ENCODE data around the gene FOXN3. TPM values are rescaled to one million over a fixed set of nuclear protein-coding genes. Genes with fewer than 3 reads are reported as not detected.

The FOXN3 gene
- polyA plus RNA-seq, 1 experiment: 46.5 TPM

GRCh38 chr14:89243286-89243685, 173.7 kb downstream of the FOXN3 start:
- ChIA-PET CTCF (no interaction called here), POLR2A (no interaction called here)
- no peak for DNase-seq (ENCODE audit: low read depth, low spot score)
- no peaks in the 10 kb centered on the region for H3K9me3 ChIP-seq (ENCODE audit: control insufficient read depth, insufficient read depth, low read length)
- no peak overlapping the region for H3K4me3 ChIP-seq (ENCODE audit: low read depth, low read length)
- H3K27me3 ChIP-seq (ENCODE audit: control insufficient read depth, insufficient read depth, low read length): no peaks in the 10 kb centered on the region
- TF ChIP-seq, protein P1, sequence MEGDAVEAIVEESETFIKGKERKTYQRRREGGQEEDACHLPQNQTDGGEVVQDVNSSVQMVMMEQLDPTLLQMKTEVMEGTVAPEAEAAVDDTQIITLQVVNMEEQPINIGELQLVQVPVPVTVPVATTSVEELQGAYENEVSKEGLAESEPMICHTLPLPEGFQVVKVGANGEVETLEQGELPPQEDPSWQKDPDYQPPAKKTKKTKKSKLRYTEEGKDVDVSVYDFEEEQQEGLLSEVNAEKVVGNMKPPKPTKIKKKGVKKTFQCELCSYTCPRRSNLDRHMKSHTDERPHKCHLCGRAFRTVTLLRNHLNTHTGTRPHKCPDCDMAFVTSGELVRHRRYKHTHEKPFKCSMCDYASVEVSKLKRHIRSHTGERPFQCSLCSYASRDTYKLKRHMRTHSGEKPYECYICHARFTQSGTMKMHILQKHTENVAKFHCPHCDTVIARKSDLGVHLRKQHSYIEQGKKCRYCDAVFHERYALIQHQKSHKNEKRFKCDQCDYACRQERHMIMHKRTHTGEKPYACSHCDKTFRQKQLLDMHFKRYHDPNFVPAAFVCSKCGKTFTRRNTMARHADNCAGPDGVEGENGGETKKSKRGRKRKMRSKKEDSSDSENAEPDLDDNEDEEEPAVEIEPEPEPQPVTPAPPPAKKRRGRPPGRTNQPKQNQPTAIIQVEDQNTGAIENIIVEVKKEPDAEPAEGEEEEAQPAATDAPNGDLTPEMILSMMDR (IDR thresholded peaks at IDR 0.05; ENCODE audit: low read depth, low read length): no peak
- no peak overlapping the region for H3K27ac ChIP-seq (ENCODE audit: low read depth, low read length)

- no peak for DNase-seq (ENCODE audit: low read depth, low spot score)
- Histone ChIP-seq H3K4me3 (ENCODE audit: low read depth, low read length) (no peak overlapping the region), H3K27me3 (ENCODE audit: control insufficient read depth, insufficient read depth, low read length) (no peaks in the 10 kb centered on the region), H3K9me3 (ENCODE audit: control insufficient read depth, insufficient read depth, low read length) (no peaks in the 10 kb centered on the region), H3K27ac (ENCODE audit: low read depth, low read length) (no peak overlapping the region)
- ChIA-PET CTCF (no interaction called here), POLR2A (no interaction called here)
- TF ChIP-seq, protein P1 (IDR thresholded peaks at IDR 0.05; ENCODE audit: low read depth, low read length): no peak
These were observed 174.3 kb downstream of the FOXN3 start for GRCh38 chr14:89242652-89243279.

DNA sequence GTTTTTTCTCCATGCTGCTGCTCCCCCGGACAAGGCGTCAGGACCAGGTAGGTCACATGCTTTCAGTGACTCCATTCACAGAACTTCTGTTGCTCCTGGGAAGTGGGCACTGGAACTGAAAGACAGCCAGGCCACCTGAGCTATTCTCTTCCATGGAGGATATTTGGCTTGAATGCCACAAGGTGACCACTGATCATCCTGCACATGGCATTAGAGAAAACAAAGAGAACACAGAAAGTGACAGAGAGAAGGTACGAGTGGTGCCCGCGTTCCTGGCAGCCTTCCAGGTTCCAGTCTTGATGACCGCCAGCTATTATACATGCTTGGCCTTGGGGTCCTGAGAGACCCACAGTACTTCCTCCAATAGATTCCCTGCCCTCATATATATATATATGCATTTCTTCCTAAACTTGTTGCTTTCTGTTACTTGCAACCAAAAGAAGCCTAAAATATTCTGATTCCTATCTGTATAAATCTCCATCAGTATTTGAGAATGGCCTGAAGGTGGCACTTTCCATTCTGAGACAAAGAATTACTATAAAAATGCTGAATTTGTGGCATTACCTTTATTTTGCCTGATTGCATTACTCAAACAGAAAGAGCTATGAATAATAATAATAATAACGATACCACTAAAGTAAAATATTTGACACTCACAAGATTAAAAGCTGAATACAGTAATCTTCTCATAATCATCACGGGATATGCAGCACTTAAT, 174.9 kb downstream of the FOXN3 start:
- ChIA-PET POLR2A (no interaction called here), CTCF (no interaction called here)
- TF ChIP-seq, protein P1 (IDR thresholded peaks at IDR 0.05; ENCODE audit: low read depth, low read length): no peak
- no peaks in the 10 kb centered on the region for H3K9me3 ChIP-seq (ENCODE audit: control insufficient read depth, insufficient read depth, low read length)
- no peaks in the 10 kb centered on the region for H3K27me3 ChIP-seq (ENCODE audit: control insufficient read depth, insufficient read depth, low read length)
- no peak for DNase-seq (ENCODE audit: low read depth, low spot score)
- no peak overlapping the region for H3K27ac ChIP-seq (ENCODE audit: low read depth, low read length)
- no peak overlapping the region for H3K4me3 ChIP-seq (ENCODE audit: low read depth, low read length)

DNA sequence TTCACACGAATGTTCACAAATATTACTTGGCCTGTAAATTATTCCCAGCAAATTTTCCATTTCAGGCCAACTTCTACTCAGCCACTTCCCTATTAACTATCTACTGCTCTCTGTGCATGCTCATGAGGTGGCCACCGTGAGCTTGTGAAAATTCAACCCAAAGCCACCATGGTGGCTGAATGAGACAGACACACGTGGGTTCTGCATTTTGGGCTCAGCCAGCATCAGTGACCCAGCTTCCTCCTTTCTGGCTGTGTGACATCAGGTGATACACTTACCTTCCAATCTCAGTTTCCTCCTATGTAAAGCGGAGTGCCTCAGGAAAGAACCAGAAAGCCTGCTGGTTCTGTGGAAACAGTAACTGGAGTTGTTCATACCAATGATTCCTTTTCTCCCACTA, 175.8 kb downstream of the FOXN3 start:
- H3K9me3 ChIP-seq (ENCODE audit: control insufficient read depth, insufficient read depth, low read length): no peaks in the 10 kb centered on the region
- no peak overlapping the region for H3K27ac ChIP-seq (ENCODE audit: low read depth, low read length)
- no peak overlapping the region for H3K4me3 ChIP-seq (ENCODE audit: low read depth, low read length)
- TF ChIP-seq, protein P1 (IDR thresholded peaks at IDR 0.05; ENCODE audit: low read depth, low read length): no peak
- POLR2A ChIA-PET: no interaction called here
- no peaks in the 10 kb centered on the region for H3K27me3 ChIP-seq (ENCODE audit: control insufficient read depth, insufficient read depth, low read length)
- CTCF ChIA-PET: no interaction called here
- no peak for DNase-seq (ENCODE audit: low read depth, low spot score)

DNA sequence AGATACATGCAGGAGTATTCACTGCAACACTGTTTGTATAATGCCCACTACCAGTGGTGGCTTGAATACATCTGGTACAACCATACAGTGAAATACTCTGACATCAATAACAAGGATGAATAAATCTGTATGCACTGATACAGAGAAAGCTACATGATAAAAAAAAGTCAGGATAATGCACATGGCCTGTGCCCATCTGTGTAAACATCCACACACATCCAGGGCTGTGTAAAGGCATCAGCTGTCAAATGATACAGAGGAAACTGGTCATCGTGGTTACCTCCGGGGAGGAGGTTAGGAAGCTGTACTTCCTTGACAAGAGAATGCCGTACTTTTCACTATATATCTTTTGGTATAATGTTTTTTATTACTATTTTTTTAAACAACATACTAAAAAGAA, 176.6 kb downstream of the FOXN3 start:
- H3K27me3 ChIP-seq (ENCODE audit: control insufficient read depth, insufficient read depth, low read length): no peaks in the 10 kb centered on the region
- TF ChIP-seq, protein P1 (IDR thresholded peaks at IDR 0.05; ENCODE audit: low read depth, low read length): no peak
- peak; percentile 11 for DNase-seq (ENCODE audit: low read depth, low spot score)
- no peak overlapping the region for H3K27ac ChIP-seq (ENCODE audit: low read depth, low read length)
- POLR2A ChIA-PET: no interaction called here
- H3K4me3 ChIP-seq (ENCODE audit: low read depth, low read length): no peak overlapping the region
- H3K9me3 ChIP-seq (ENCODE audit: control insufficient read depth, insufficient read depth, low read length): peaks cover 3% of the 10 kb centered on the region; the same call in 1 of the 2 replicates
- CTCF ChIA-PET: no interaction called here
